Amniotic epithelial cell (primary cell): ENCODE results near the gene MRPL41.
"Not testable (repeated sequence)": the region's sequence is repeated elsewhere in the genome, so short reads cannot be mapped to it uniquely, and the experiment has no call there.

ENCODE experiments used
- DNase-seq: peaks from one replicate; pipeline ENCODE4 v3.0.0-alpha.2; 2010; ENCODE audit warnings: low read depth

MRPL41 gene

GRCh38 chr9:137551264-137552021, at the start of gene MRPL41:
Gene MRPL41, plus strand, starts transcription at chr9:137551879. Its CDS starts 203 bp downstream, at chr9:137552082.
- DNase-seq = peak; percentile 73

- peak; percentile 15 for DNase-seq
Measured at GRCh38 chr9:137502008-137502911, 49.4 kb upstream of the MRPL41 start.

DNA sequence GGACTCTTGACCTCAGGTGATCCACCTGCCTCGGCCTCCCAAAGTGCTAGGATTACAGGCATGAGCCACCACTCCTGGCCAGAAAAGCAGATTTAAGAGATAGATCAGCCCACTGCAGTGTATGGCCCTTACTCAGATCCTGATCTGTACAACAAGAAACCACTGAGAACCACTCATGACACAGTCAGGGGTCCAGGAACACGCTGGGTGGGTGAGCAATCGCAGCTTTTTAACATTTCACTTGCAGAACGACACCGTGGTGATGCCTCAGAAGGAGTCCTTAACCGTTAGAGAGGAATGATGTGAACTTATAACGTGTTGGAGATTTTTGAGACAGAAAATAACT, 47.3 kb upstream of the MRPL41 start:
- no peak for DNase-seq

- no peak for DNase-seq
Measured at GRCh38 chr9:137505421-137506140, 46.1 kb upstream of the MRPL41 start.

DNA sequence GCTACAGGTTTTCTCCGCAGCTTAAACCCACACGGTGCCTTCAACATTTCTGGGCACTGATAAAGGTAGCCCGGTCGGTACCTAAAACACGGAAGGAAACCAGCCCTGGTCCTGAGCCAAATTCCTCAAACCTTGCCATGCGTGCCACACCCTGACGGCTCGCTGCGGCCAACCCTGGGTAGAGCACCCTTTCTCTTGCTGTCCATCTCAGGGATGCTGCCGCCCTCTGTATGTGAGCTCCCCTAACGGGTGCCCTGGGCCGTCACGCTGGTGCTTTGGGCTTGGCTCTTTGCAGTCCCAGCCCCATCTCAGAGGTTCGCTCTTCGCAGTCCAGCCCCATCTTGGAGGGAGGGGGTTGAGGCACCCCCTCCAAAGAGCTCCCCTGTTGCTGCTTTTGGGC, 45.4 kb upstream of the MRPL41 start:
- no peak for DNase-seq

DNA sequence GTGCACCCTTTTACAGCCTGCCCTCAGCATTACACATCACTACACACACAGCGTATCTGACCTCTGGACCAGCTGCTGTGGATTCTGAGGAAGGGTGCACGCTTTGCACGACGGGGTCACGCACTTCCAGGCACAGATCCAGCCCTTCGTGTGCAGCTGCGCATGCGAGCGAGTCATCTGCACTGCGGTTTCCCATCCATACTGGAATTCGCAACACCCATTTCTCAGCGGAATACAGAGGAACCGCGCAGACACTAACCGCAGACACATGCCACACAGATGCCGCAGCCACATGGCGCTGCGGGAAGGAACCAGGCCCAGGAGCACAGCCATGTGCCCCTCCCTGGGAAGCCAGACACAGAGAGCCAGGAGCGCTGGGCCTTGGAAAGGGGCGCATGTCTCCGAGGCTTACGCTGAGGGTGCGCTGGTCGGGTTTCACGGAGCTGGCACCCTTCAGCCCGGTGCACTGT, 44.9 kb upstream of the MRPL41 start:
- no peak for DNase-seq

GRCh38 chr9:137509198-137509597, 42.5 kb upstream of the MRPL41 start:
- no peak for DNase-seq

GRCh38 chr9:137511126-137511525, 40.6 kb upstream of the MRPL41 start:
- DNase-seq = not testable (repeated sequence)

- DNase-seq = no peak
Measured at GRCh38 chr9:137511758-137512463, 39.8 kb upstream of the MRPL41 start.

GRCh38 chr9:137513136-137513535, 38.5 kb upstream of the MRPL41 start:
- not testable (repeated sequence) for DNase-seq

DNA sequence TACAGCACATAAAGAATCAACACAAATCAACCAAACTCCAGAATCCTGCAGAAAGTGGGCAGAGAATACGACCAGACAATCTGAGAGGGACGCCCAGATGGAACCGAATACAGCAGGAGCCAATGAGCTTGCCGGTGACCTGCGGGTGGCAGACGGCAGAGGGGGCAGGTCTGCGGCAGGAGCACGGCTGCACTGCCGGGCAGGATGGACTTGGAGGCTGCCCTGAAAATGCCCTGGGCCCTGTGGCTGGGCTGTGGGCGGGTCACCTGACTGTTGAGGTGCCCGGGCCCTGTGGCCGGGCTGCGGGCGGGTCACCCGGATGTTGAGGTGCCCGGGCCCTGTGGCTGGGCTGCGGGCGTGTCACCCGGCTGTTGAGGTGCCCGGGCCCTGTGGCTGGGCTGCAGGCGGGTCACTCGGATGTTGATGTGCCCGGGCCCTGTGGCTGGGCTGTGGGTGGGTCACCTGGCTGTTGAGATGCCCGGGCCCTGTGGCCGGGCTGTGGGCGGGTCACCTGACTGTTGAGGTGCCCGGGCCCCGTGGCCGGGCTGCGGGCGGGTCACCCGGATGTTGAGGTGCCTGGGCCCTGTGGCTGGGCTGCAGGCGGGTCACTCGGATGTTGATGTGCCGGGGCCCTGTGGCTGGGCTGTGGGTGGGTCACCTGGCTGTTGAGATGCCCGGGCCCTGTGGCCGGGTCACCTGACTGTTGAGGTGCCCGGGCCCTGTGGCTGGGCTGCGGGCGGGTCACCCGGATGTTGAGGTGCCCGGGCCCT, 37.7 kb upstream of the MRPL41 start:
- DNase-seq = not testable (repeated sequence)

- DNase-seq = no peak
Measured at GRCh38 chr9:137514691-137515337, 36.9 kb upstream of the MRPL41 start.

DNA sequence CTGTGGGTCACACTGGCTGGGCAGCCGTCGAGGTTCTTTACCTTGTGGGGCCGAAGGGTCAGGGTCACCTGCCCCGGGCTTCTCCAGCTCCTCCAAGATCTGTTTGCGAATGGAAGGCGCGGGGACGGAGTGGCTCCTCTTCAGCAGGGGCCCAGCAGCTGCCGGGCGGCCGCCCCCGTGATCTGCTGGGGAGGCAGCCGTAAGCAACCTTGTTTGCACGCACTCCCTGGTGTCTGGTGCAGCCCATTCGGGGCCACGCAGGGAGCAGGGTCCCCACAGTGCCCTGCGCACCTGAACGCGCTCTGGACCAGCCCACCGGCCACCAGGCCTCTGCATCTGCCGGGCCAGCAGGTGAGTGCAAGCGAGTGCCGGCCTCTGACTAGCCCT, 36.3 kb upstream of the MRPL41 start:
- DNase-seq = no peak

DNA sequence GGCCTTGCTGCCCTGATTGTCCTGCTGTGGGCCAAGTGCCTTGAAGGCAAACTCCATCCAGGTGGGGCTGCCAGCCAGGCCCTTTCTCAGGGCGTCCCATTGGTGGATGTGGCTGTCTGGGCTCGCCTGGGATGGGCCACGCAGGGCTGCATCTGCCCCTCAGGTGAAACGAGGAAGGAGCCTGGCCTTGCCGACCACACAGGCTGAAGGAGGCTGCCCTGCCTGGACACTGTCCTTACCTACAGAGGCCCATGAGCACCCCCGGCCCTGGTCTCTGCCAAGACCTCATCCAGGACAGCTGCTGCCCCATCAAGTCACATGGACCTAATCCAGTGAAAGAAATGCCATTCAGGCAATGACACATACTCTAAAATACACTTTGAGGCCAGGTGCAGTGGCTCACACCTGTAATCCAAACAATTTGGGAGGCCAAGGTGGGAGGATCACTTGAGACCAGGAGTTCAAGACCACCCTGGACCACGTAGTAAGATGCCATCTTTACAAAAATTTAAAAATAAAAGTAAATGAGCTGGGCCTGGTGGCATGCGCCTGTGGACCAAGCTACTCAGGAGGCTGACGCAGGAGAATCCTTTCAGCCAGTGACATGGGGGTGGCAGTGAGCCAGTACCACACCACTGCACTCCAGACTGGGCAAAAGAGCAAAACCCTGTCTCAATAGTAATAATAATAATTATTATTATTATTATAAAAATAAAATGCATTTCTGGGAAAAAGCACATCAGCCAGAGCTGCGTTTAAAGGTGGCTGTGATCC, 35.3 kb upstream of the MRPL41 start:
- no peak for DNase-seq

- DNase-seq = peak; percentile 61
Measured at GRCh38 chr9:137518661-137519459, 32.8 kb upstream of the MRPL41 start.

- DNase-seq = no peak
Measured at GRCh38 chr9:137519553-137519952, 32.1 kb upstream of the MRPL41 start.

DNA sequence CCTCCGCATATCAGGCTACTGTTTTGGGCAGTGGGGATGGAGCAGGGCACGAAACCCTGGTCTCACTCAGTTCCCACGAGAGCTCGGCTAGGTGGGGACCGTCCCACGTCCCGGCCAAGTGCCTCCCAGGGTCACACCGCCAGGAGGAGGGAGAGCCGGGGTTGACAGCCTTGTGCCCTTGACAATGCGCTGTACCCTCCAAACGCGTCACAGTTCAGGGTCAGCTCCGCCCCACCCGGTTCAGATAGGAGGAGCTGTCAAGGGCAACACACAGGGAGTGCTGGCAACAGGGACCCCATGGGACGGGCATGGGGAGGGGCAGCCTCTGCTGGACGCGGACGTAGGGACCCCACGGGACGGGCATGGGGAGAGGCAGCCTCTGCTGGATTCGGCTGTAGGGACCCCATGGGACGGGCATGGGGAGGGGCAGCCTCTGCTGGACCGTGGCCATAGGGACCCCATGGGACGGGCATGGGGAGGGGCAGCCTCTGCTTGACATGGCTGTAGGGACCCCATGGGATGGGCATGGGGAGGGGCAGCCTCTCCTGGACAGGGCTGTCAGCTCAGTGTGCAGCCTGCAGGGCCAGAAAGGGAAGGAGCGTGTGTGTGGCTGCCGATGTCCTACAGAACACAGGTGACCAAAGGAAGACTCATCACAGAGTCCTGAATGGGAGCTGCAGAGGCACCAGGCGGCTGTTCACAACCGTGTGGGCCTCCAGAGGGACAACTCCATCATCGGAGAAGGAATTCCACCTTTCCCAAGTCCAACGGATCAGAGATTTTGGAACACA, 30.9 kb upstream of the MRPL41 start:
- no peak for DNase-seq

DNA sequence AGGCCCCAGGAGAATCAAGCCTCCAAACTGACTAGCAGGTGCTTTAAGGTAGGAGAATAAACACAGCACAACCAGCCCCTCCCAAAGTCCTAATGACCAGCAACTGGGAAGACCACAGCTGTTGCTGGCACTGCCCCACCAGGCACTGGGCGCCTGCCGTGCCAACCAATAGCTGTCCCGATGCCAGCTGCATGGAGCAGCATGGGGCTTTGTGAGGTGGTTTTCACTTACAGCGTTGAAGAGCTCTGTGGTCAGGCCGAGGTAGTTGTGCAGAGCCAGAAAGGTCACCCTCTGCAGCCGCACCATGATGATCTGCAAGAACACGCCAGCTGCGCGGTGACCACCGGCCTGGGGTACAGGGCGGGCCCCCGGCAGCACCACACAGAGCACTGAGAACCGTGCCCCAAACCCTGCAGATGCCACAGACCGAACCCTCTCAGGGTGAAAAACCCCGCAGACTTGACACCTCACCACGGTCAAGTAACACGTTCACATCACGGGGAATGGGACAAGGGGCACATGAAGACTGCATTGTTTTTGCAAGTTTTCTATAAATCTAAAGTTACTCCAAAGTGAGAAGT, 30.2 kb upstream of the MRPL41 start:
- no peak for DNase-seq
